Measurements from ENCODE around the gene PPIF.

DNA sequence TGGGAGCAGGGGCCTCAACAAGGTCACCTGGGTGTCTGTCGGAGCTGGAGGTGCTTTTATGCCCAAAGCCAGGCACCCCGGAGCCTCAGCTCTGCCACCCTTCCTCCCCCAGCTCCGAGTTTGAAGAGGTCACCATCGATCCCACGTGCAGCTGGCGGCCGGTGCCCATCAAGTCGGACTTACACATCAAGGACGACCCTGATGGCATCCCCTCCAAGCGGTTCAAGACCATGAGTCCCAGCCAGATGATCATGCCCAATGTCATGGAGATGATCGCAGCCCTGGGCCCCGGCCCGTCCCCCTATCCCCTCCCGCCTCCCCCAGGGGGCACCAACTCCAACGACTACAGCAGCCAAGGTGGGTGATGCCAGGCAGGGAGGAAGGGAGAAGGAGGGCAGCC, 41.3 kb upstream of the PPIF start:
- TF ChIP-seq, protein P1, sequence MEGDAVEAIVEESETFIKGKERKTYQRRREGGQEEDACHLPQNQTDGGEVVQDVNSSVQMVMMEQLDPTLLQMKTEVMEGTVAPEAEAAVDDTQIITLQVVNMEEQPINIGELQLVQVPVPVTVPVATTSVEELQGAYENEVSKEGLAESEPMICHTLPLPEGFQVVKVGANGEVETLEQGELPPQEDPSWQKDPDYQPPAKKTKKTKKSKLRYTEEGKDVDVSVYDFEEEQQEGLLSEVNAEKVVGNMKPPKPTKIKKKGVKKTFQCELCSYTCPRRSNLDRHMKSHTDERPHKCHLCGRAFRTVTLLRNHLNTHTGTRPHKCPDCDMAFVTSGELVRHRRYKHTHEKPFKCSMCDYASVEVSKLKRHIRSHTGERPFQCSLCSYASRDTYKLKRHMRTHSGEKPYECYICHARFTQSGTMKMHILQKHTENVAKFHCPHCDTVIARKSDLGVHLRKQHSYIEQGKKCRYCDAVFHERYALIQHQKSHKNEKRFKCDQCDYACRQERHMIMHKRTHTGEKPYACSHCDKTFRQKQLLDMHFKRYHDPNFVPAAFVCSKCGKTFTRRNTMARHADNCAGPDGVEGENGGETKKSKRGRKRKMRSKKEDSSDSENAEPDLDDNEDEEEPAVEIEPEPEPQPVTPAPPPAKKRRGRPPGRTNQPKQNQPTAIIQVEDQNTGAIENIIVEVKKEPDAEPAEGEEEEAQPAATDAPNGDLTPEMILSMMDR (IDR thresholded peaks at IDR 0.05; ENCODE audit: low read depth, low read length, poor library complexity, severe bottlenecking) = no peak
- no peak for TF ChIP-seq EZH2phosphoT487 (IDR thresholded peaks at IDR 0.05; ENCODE audit: borderline replicate concordance, low read length)
